CD8-positive, alpha-beta memory T cell (primary cell): ENCODE measurements around the gene KDM8. TPM values are rescaled to one million over a fixed set of nuclear protein-coding genes. Genes with fewer than 3 reads are reported as not detected.

Source experiments
- CTCF ChIA-PET: fragments of 350-600 bp; sonication (Branson Sonifier 250); formaldehyde crosslinking; loops from one replicate; lab custom pipeline; 2021; ENCODE audit warnings: antibody characterized with exemption; lab: Charles Lee
- POLR2A ChIA-PET: fragments of 350-600 bp; sonication (Branson Sonifier 250); formaldehyde crosslinking; loops from one replicate; lab custom pipeline; 2021; ENCODE audit warnings: antibody characterized with exemption; lab: Charles Lee
- DNase-seq, 5 donors: peaks; one replicate each; pipeline versions ENCODE4 v3.0.0 to v3.0.0-alpha.2; 2020 to 2022; ENCODE audit warnings: mixed read lengths in 1 of 5
- H3K27ac ChIP-seq: one replicate; pipeline ENCODE4 v1.7.0; 2013; ENCODE audit warnings: low read depth, mild to moderate bottlenecking, low read length, moderate library complexity
- H3K27me3 ChIP-seq: 2 replicates; pipeline ENCODE4 v1.7.0; 2013; ENCODE audit warnings: low read length, mild to moderate bottlenecking; ENCODE audit not compliant: insufficient read depth, poor library complexity, severe bottlenecking
- H3K36me3 ChIP-seq: 2 replicates; pipeline ENCODE4 v1.7.0; 2013; ENCODE audit warnings: mild to moderate bottlenecking, low read length, moderate library complexity; ENCODE audit not compliant: insufficient read depth
- H3K4me1 ChIP-seq: 2 replicates; pipeline ENCODE4 v1.7.0; 2013; ENCODE audit warnings: mild to moderate bottlenecking, low read length, moderate library complexity; ENCODE audit not compliant: insufficient read depth
- H3K4me3 ChIP-seq: 2 replicates; pipeline ENCODE4 v1.7.0; 2013; ENCODE audit warnings: mild to moderate bottlenecking, low read length
- H3K9me3 ChIP-seq: 2 replicates; pipeline ENCODE4 v1.7.0; 2013; ENCODE audit warnings: mild to moderate bottlenecking, low read length
- H3K27ac Mint-ChIP-seq, 8 donors: one replicate each; pipeline ENCODE4 v1.8.0; 2020 to 2021; ENCODE audit warnings: mixed read lengths in 8 of 8, mild to moderate bottlenecking in 6 of 8, inconsistent platforms in 3 of 8, moderate library complexity in 3 of 8
- H3K27me3 Mint-ChIP-seq, 2 donors: one replicate each; pipeline ENCODE4 v1.8.0; 2020 to 2021; ENCODE audit warnings: mixed read lengths in 2 of 2, mild to moderate bottlenecking in 1 of 2, moderate library complexity in 1 of 2
- H3K36me3 Mint-ChIP-seq, 3 donors: one replicate each; pipeline ENCODE4 v1.8.0; 2020 to 2021; ENCODE audit warnings: mixed read lengths in 3 of 3, inconsistent platforms in 1 of 3, mild to moderate bottlenecking in 1 of 3
- H3K4me1 Mint-ChIP-seq, 3 donors: one replicate each; pipeline ENCODE4 v1.8.0; 2020 to 2021; ENCODE audit warnings: mixed read lengths in 3 of 3, inconsistent platforms in 1 of 3, mild to moderate bottlenecking in 1 of 3
- H3K4me3 Mint-ChIP-seq, 7 donors: one replicate each; pipeline ENCODE4 v1.8.0; 2020 to 2021; ENCODE audit warnings: mixed read lengths in 7 of 7, mild to moderate bottlenecking in 6 of 7, moderate library complexity in 4 of 7, inconsistent platforms in 2 of 7
- H3K9me3 Mint-ChIP-seq, 5 donors: one replicate each; pipeline ENCODE4 v1.8.0; 2020 to 2022; ENCODE audit warnings: mixed read lengths in 5 of 5, mild to moderate bottlenecking in 3 of 5, moderate library complexity in 2 of 5, inconsistent platforms in 1 of 5
- polyA plus RNA-seq: library from polyadenylated mRNA; unstranded; fragments of 300-500 nt; fragmentation: Illumina TruSeq; gene quantifications from one replicate; pipeline ENCODE4 v1.2.3, GENCODE V29; 2021
- total RNA-seq, 2 experiments: library from RNA; stranded (reverse); gene quantifications; one replicate each; pipeline ENCODE4 v1.2.3, GENCODE V29; 2021

Gene KDM8
- total and polyA plus RNA-seq, 3 experiments from 2014 or later: 5.6 to 10.8 (median 9.1) TPM

DNA sequence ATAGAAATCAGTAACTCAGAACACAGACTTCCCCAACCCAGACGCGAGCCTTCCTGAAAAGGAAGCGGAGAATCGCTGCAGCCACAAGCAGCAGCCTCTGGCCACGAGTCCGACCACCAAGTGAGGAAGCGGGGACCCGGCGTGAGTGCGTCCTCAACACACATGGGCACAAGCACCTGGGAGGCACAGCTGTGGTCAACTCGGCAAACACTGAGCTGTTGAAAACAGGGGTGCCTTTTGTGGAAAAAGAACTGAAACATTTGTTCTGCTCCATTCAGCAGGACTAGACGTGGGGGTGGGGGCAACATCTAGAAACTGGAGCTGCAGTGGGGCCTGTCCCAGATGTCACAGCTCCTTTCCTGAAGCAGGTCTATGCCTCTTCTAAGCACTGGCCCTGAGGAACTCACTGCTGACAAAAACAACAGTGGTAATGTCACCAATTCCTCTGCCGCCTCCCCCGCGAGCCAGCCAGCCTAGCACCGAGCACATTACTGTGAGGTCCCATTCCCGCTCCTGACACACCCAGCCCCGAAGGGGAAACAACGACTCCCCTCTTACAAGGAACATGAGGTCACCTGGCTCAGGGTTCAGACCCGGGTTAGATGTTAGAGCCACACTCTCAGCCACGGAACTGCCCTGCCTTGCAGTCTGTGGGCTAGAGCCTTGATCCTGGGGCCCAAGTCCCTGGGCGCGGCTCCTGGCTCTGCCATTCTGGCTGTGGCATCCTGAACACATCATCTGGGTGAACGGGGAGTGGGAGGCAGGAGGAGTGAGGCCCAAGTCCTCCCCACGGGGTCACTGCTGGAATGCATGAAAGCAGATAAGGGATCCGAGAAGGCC, 29.0 kb downstream of the KDM8 start:
- Mint-ChIP-seq H3K9me3 (no peaks in the 10 kb centered on the region), H3K27ac (peak overlapping the region; percentile 97 to 100 (median 98)), H3K4me3 (peak overlapping the region in 6 of 7 donors; percentile 29 to 80 (median 66)), H3K27me3 (peaks cover 0 to 4% of the 10 kb centered on the region in 2 donors), H3K36me3 (peaks cover 3 to 23% (median 4%) of the 10 kb centered on the region in 3 donors), H3K4me1 (peaks cover 69 to 86% (median 73%) of the 10 kb centered on the region in 3 donors)
- ChIA-PET CTCF (interaction anchor here (0.7 to 4.5 kb wide), 9 partner anchors 29 to 221 kb away, joined by 3 to 47 read pairs (median 16); partner anchors contain the start of gene KDM8), POLR2A (interaction anchor here (0.6 to 0.9 kb wide), 3 partner anchors 84 to 231 kb away, joined by 3 read pairs; no protein-coding TSS in a partner anchor)
- peak in 2 of 5 donors; percentile 45 to 49 for DNase-seq
- H3K4me3 ChIP-seq: peak overlapping the region; percentile 38
- H3K27ac ChIP-seq: peak overlapping the region; percentile 3
- no peaks in the 10 kb centered on the region for H3K9me3 ChIP-seq
- no peaks in the 10 kb centered on the region for H3K27me3 ChIP-seq
- H3K4me1 ChIP-seq: peaks cover 80% of the 10 kb centered on the region
- peaks cover 3% of the 10 kb centered on the region for H3K36me3 ChIP-seq

DNA sequence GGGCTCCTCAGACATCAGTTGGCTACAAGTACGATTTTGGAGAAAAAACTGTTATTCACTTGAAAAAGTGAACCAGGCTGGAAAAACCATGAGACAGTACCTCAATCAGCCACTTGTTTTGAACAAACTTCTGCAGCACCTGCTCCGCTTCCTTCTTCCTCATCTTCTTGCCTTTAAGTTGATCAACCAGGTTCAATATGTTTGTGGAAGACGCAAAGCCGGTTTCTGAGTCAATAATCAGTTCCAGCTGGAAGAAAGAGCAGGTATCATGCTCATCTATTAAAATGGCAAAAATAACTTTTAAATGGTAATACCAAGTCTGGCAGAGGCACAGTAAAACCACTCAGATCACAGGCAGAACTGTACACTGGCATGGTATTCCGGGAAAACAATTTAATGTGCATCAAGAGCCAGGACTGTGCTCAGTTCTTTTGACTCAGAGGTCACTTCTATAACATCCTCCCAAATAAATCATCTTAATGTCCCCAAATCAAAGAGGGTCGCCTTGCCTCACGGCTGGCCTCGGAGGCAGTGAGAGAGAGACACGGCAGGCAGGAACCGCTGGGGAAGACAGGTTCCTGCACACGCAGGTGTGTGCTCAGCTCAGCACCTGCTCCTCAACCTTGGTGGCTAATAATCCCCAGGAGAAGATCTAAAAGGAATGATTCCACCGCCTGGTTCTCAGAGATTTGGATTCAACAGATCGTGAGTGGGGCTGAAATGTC, 29.7 kb downstream of the KDM8 start:
- CTCF ChIA-PET: interaction anchor here (2.6 to 4.8 kb wide), 11 partner anchors 8 to 230 kb away, joined by 8 to 66 read pairs (median 23); no protein-coding TSS in a partner anchor
- DNase-seq: peak in 1 of 5 donors; percentile 48
- Histone ChIP-seq H3K4me3 (no peak overlapping the region), H3K36me3 (peaks cover 3% of the 10 kb centered on the region), H3K27ac (no peak overlapping the region), H3K9me3 (no peaks in the 10 kb centered on the region), H3K4me1 (peaks cover 88% of the 10 kb centered on the region), H3K27me3 (no peaks in the 10 kb centered on the region)
- peaks cover 0 to 4% of the 10 kb centered on the region in 2 donors for H3K27me3 Mint-ChIP-seq
- H3K36me3 Mint-ChIP-seq: peaks cover 3 to 22% (median 4%) of the 10 kb centered on the region in 3 donors
- H3K4me1 Mint-ChIP-seq: peaks cover 77 to 93% (median 81%) of the 10 kb centered on the region in 3 donors
- POLR2A ChIA-PET: interaction anchor here (0.6 kb wide), 1 partner anchor 60 kb away, joined by 3 read pairs; no protein-coding TSS in a partner anchor
- H3K27ac Mint-ChIP-seq: peak overlapping the region; percentile 97 to 100 (median 99)
- H3K9me3 Mint-ChIP-seq: no peaks in the 10 kb centered on the region
- H3K4me3 Mint-ChIP-seq: peak overlapping the region in 6 of 7 donors; percentile 19 to 80 (median 64)

DNA sequence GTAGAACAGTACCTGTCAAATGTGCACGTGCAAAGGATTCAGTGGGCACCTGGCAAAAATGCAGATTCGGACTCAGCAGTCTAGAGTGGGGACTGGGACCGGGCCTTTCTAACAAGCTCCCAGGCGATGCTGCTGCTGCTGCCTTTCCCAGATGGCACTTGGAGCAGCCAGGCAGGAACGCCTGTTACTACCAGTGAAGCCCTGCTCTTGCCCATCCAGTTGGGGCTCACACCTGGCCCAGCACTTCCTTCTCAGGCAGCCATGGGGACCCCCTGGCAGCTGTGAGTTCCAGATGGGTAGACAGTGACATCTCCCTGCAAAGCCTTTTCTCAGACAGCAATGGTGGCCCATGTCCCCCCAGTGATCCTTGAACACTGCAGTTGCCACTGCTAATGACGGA, 30.4 kb downstream of the KDM8 start:
- peak overlapping the region in 6 of 7 donors; percentile 23 to 79 (median 60) for H3K4me3 Mint-ChIP-seq

DNA sequence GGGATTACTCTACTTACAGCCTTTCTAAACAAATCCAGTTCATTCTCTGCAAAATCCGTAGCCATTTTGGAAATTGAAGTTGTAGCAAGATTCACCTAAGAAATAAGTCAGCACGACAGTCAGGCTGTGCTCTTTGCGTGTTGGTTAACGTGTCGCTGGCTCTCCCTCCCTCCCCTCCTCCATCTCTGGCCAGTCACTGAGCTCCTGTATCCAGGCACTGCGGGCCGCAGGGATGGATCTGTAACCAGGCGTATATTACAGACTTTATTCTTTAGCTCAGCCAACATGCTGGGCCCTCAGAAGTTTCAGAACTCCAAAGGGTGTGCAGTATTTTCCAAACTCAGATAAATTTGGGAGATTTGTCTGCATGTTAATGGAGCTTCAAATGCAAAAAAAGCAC, 30.8 kb downstream of the KDM8 start:
- peak in 1 of 5 donors; percentile 25 for DNase-seq
- H3K27me3 Mint-ChIP-seq: peaks cover 0 to 4% of the 10 kb centered on the region in 2 donors
- peak overlapping the region; percentile 17 for H3K4me3 ChIP-seq
- H3K36me3 ChIP-seq: peaks cover 3% of the 10 kb centered on the region
- H3K4me1 Mint-ChIP-seq: peaks cover 86 to 98% (median 87%) of the 10 kb centered on the region in 3 donors
- H3K27ac Mint-ChIP-seq: peak overlapping the region; percentile 97 to 100 (median 99)
- no peaks in the 10 kb centered on the region for H3K9me3 ChIP-seq
- peaks cover 98% of the 10 kb centered on the region for H3K4me1 ChIP-seq
- H3K27me3 ChIP-seq: no peaks in the 10 kb centered on the region
- H3K9me3 Mint-ChIP-seq: no peaks in the 10 kb centered on the region
- H3K27ac ChIP-seq: peak overlapping the region; percentile 83
- POLR2A ChIA-PET: interaction anchor here (1.2 to 5.0 kb wide), 5 partner anchors 31 to 216 kb away, joined by 4 to 56 read pairs (median 16); partner anchors contain the start of genes IL21R, KDM8 and NSMCE1
- peak overlapping the region in 6 of 7 donors; percentile 13 to 79 (median 60) for H3K4me3 Mint-ChIP-seq
- H3K36me3 Mint-ChIP-seq: peaks cover 3 to 21% (median 4%) of the 10 kb centered on the region in 3 donors
- CTCF ChIA-PET: interaction anchor here (0.9 to 4.8 kb wide), 30 partner anchors 9 to 229 kb away, joined by 3 to 66 read pairs (median 8); partner anchors contain the start of genes IL21R and KDM8

More for the DNA sequence above, 30.4 kb downstream of the KDM8 start:
- Histone ChIP-seq H3K36me3 (peaks cover 3% of the 10 kb centered on the region), H3K4me3 (peak overlapping the region; percentile 17), H3K27ac (no peak overlapping the region), H3K27me3 (no peaks in the 10 kb centered on the region), H3K9me3 (no peaks in the 10 kb centered on the region), H3K4me1 (peaks cover 95% of the 10 kb centered on the region)
- ChIA-PET POLR2A (interaction anchor here (0.6 to 5.0 kb wide), 4 partner anchors 30 to 217 kb away, joined by 3 to 56 read pairs (median 12); partner anchors contain the start of gene KDM8), CTCF (interaction anchor here (1.0 to 4.8 kb wide), 20 partner anchors 8 to 229 kb away, joined by 3 to 66 read pairs (median 14); partner anchors contain the start of genes IL21R and KDM8)
- DNase-seq: peak in 1 of 5 donors; percentile 27
- peak overlapping the region; percentile 97 to 100 (median 99) for H3K27ac Mint-ChIP-seq
- H3K27me3 Mint-ChIP-seq: peaks cover 0 to 4% of the 10 kb centered on the region in 2 donors
- H3K4me1 Mint-ChIP-seq: peaks cover 83 to 98% (median 88%) of the 10 kb centered on the region in 3 donors
- H3K36me3 Mint-ChIP-seq: peaks cover 3 to 22% (median 4%) of the 10 kb centered on the region in 3 donors
- H3K9me3 Mint-ChIP-seq: no peaks in the 10 kb centered on the region

DNA sequence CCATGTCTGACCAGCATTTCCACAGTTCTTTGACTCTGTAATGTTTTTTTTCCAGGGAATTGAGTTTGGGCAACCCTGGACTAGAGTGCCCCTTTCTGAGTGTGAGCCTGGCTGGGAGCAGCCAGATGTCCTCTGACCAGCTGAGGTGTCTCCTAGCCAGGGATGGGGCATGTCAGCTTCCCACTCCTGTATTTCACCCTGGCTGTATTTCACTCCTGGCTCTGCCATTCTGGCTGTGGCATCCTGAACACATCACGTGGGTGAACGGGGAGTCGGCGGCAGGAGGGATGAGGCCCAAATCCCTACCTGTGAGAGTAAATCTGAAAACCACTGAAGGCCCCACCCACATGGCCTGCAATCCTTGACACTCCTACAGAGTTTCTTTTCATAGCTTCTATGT, 31.3 kb downstream of the KDM8 start:
- Histone ChIP-seq H3K36me3 (peaks cover 3% of the 10 kb centered on the region), H3K27ac (peak overlapping the region; percentile 83), H3K27me3 (no peaks in the 10 kb centered on the region), H3K4me1 (peaks cover 99% of the 10 kb centered on the region), H3K9me3 (no peaks in the 10 kb centered on the region), H3K4me3 (peak overlapping the region; percentile 17)
- ChIA-PET CTCF (interaction anchor here (0.9 to 4.8 kb wide), 33 partner anchors 9 to 229 kb away, joined by 3 to 66 read pairs (median 8); partner anchors contain the start of genes IL21R and KDM8), POLR2A (interaction anchor here (0.6 to 5.0 kb wide), 15 partner anchors 31 to 229 kb away, joined by 3 to 56 read pairs (median 4); partner anchors contain the start of genes IL21R, KDM8 and NSMCE1)
- DNase-seq: peak in 1 of 5 donors; percentile 42
- peaks cover 0 to 4% of the 10 kb centered on the region in 2 donors for H3K27me3 Mint-ChIP-seq
- peak overlapping the region; percentile 97 to 100 (median 99) for H3K27ac Mint-ChIP-seq
- H3K4me1 Mint-ChIP-seq: peaks cover 85 to 100% (median 89%) of the 10 kb centered on the region in 3 donors
- peak overlapping the region; percentile 49 to 90 (median 81) for H3K4me3 Mint-ChIP-seq
- no peaks in the 10 kb centered on the region for H3K9me3 Mint-ChIP-seq
- peaks cover 3 to 21% (median 4%) of the 10 kb centered on the region in 3 donors for H3K36me3 Mint-ChIP-seq

DNA sequence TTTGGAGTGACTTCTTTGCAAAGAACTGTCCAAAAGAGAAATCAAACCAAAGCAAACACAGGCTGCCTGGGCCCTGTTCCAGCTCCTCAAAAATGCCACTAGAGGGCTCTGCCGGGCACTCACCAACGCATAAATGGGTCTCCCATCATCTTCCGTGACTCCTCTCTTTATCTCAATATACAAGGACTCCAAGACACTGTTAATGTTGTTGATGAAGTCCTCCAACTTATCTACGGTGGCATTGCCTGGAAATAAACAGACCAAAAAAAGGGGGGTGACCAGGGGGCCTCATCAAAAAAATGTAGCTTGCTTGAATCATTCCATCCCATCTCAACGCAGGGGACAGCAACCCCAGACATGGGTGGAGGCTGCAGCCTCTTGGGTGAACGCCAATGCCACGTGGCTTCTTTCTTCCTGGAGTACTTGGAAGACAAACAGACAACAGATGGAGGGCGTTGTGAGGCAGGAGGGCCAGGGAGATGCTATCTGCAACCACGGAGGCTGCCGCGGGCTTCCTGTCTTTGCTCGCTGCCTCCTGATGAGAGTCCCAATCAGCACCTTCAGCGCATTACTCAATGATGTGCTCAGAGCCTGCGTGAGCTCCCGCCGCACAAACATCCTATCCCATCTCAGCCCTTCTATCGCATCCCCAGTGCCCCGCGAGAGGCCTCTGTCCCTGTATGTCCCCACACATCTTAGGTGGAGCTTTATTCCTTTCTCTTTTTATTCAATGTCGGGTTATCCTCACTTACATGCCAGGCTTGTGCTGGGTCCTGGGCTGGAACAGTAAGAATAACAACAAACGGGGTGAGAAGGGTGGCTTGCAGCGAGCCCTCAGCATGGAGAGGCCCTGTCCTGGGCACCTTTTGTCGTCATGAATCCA, 32.0 kb downstream of the KDM8 start:
- H3K27ac Mint-ChIP-seq: peak overlapping the region; percentile 97 to 100 (median 99)
- Histone ChIP-seq H3K4me1 (peaks cover 97% of the 10 kb centered on the region), H3K9me3 (no peaks in the 10 kb centered on the region), H3K27ac (peak overlapping the region; percentile 83), H3K36me3 (peaks cover 3% of the 10 kb centered on the region), H3K27me3 (no peaks in the 10 kb centered on the region), H3K4me3 (peak overlapping the region; percentile 17)
- H3K4me1 Mint-ChIP-seq: peaks cover 88 to 100% (median 95%) of the 10 kb centered on the region in 3 donors
- H3K36me3 Mint-ChIP-seq: peaks cover 3 to 22% (median 4%) of the 10 kb centered on the region in 3 donors
- CTCF ChIA-PET: interaction anchor here (0.7 to 4.8 kb wide), 38 partner anchors 9 to 228 kb away, joined by 3 to 66 read pairs (median 8); partner anchors contain the start of genes IL21R and KDM8
- H3K9me3 Mint-ChIP-seq: no peaks in the 10 kb centered on the region
- peaks cover 0 to 4% of the 10 kb centered on the region in 2 donors for H3K27me3 Mint-ChIP-seq
- DNase-seq: peak; percentile 85 to 97 (median 96)
- H3K4me3 Mint-ChIP-seq: peak overlapping the region; percentile 49 to 90 (median 81)
- POLR2A ChIA-PET: interaction anchor here (0.6 to 5.0 kb wide), 16 partner anchors 32 to 229 kb away, joined by 3 to 56 read pairs (median 4); partner anchors contain the start of genes IL21R, KDM8 and NSMCE1
